Measurements from ENCODE around the gene FOXK1.

Gene FOXK1

GRCh38 chr7:4645246-4645645 is 36.8 kb upstream of the FOXK1 start (continued):
- TF ChIP-seq PRDM10 (tag by site-specific recombination; IDR thresholded peaks at IDR 0.05) (no peak), ZNF274 (IDR thresholded peaks at IDR 0.05; ENCODE audit: low read length) (no peak), ZNF274 (tag by site-specific recombination; IDR thresholded peaks at IDR 0.05; ENCODE audit: borderline replicate concordance) (no peak), ZNF16 (tag by site-specific recombination; IDR thresholded peaks at IDR 0.05; ENCODE audit: low read depth) (no peak), ZNF394 (tag by site-specific recombination; IDR thresholded peaks at IDR 0.05; ENCODE audit: borderline replicate concordance) (no peak), ZNF473 (tag by site-specific recombination; IDR thresholded peaks at IDR 0.05) (no peak), ZBTB17 (tag by site-specific recombination; IDR thresholded peaks at IDR 0.05) (no peak), ZNF174 (tag by site-specific recombination; IDR thresholded peaks at IDR 0.05) (no peak), ZNF785 (tag by site-specific recombination; IDR thresholded peaks at IDR 0.05) (no peak), ZNF521 (tag by site-specific recombination; IDR thresholded peaks at IDR 0.05) (no peak), ZNF138 (tag by site-specific recombination; IDR thresholded peaks at IDR 0.05; ENCODE audit: borderline replicate concordance) (no peak), ZNF548 (tag by site-specific recombination; IDR thresholded peaks at IDR 0.05) (no peak), ZNF324 (tag by site-specific recombination; IDR thresholded peaks at IDR 0.05) (no peak)

- Histone ChIP-seq H3K27ac (ENCODE audit: extremely low read depth, low read depth, low read length) (no peak overlapping the region), H3K36me3 (ENCODE audit: control insufficient read depth in 2 of 2, insufficient read depth in 1 of 2, low read length in 2 of 2) (no peaks in the 10 kb centered on the region), H3K4me3 (ENCODE audit: low read depth, low read length) (no peak overlapping the region), H3K4me1 (ENCODE audit: control insufficient read depth, insufficient read depth, low read length) (no peaks in the 10 kb centered on the region), H3K9me3 (ENCODE audit: control insufficient read depth, insufficient read depth, low read depth, low read length) (no peaks in the 10 kb centered on the region)
- TF ChIP-seq ZNF354C (tag by site-specific recombination; IDR thresholded peaks at IDR 0.05; ENCODE audit: borderline replicate concordance, low read depth) (no peak), ATF2 (tag by site-specific recombination; IDR thresholded peaks at IDR 0.05; ENCODE audit: low read depth) (no peak), ZSCAN18 (tag by site-specific recombination; IDR thresholded peaks at IDR 0.05) (no peak), ZFHX2 (tag by site-specific recombination; conservative IDR thresholded peaks at IDR 0.05) (no peak), ZNF48 (tag by site-specific recombination; IDR thresholded peaks at IDR 0.05) (no peak)
- POLR2A ChIA-PET, result no interaction called here
- CTCF ChIA-PET, result interaction anchor here (0.5 to 1.5 kb wide), 3 partner anchors 11 to 1929 kb away, joined by 3 to 6 read pairs (median 3); no protein-coding TSS in a partner anchor
Measured at GRCh38 chr7:4648111-4648510, 34.0 kb upstream of the FOXK1 start.
